AG10803 (cell line): ENCODE measurements around the gene KRCC1.
A peak's percentile ranks its signal among the peaks of the same experiment; 100 is the strongest.

Source experiments
- DNase-seq: peaks from one replicate; pipeline ENCODE4 v3.0.0; 2010; ENCODE audit warnings: low read depth
- H3K4me3 ChIP-seq: 2 replicates; pipeline ENCODE4 v1.5.1; 2011; ENCODE audit warnings: mild to moderate bottlenecking, low read length, control low read depth
- CTCF ChIP-seq: conservative IDR thresholded peaks from 2 replicates; pipeline ENCODE4 v1.5.1; 2011; ENCODE audit warnings: mild to moderate bottlenecking, low read length, control low read depth, inconsistent platforms

KRCC1 gene

GRCh38 chr2:88042476-88042875 is 13.1 kb downstream of the KRCC1 start:
- TF ChIP-seq CTCF = no peak
- no peak overlapping the region for H3K4me3 ChIP-seq
- no peak for DNase-seq

GRCh38 chr2:88038263-88039105 is 17.1 kb downstream of the KRCC1 start:
- peak; percentile 92 for DNase-seq
- TF ChIP-seq CTCF = no peak
- H3K4me3 ChIP-seq = no peak overlapping the region

GRCh38 chr2:88036606-88037005 is 19.0 kb downstream of the KRCC1 start:
- DNase-seq = no peak
- H3K4me3 ChIP-seq = no peak overlapping the region
- TF ChIP-seq CTCF = no peak

GRCh38 chr2:88036182-88036581 is 19.4 kb downstream of the KRCC1 start:
- TF ChIP-seq CTCF = no peak

GRCh38 chr2:88032070-88032702 is 23.4 kb downstream of the KRCC1 start:
- no peak for TF ChIP-seq CTCF
- H3K4me3 ChIP-seq = no peak overlapping the region
- no peak for DNase-seq

More at GRCh38 chr2:88036182-88036581, 19.4 kb downstream of the KRCC1 start:
- DNase-seq = no peak
- H3K4me3 ChIP-seq = no peak overlapping the region

GRCh38 chr2:88028931-88029330 is 26.7 kb downstream of the KRCC1 start:
- no peak for TF ChIP-seq CTCF
- no peak for DNase-seq

More at GRCh38 chr2:88028931-88029330, 26.7 kb downstream of the KRCC1 start:
- H3K4me3 ChIP-seq = no peak overlapping the region
